IPS-NIHi7 (cell line): ENCODE data around the gene SCGB1A1.
"Not testable (repeated sequence)": the region's sequence is repeated elsewhere in the genome, so short reads cannot be mapped to it uniquely, and the experiment has no call there.

Source experiments
- DNase-seq: peaks from one replicate; pipeline ENCODE4 v3.0.0; 2012; ENCODE audit warnings: mixed read lengths; ENCODE audit errors: extremely low spot score

The SCGB1A1 gene, protein sequence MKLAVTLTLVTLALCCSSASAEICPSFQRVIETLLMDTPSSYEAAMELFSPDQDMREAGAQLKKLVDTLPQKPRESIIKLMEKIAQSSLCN

DNA sequence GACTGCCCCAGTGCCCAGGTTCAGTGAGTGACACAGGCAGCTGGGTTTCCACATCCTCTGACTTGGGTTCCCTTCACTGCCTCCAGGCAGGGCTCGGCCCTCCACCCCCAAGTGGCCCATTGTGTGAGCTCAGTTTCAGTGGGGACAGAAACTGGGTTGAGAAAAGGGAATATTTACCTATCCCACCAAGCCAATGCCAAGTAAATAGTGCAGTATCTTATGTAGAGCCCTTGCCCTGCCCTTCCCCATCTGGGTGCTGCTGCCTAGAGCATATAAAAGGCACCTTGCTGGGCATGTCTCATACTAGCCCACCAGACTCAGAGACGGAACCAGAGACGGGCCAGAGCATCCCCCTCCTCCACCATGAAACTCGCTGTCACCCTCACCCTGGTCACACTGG, at the start of gene SCGB1A1:
Gene SCGB1A1 (plus strand): TSS at position 301 of the 400 bp plus-strand sequence. CDS start 63 bp downstream, at position 364.
- DNase-seq, result no peak

DNA sequence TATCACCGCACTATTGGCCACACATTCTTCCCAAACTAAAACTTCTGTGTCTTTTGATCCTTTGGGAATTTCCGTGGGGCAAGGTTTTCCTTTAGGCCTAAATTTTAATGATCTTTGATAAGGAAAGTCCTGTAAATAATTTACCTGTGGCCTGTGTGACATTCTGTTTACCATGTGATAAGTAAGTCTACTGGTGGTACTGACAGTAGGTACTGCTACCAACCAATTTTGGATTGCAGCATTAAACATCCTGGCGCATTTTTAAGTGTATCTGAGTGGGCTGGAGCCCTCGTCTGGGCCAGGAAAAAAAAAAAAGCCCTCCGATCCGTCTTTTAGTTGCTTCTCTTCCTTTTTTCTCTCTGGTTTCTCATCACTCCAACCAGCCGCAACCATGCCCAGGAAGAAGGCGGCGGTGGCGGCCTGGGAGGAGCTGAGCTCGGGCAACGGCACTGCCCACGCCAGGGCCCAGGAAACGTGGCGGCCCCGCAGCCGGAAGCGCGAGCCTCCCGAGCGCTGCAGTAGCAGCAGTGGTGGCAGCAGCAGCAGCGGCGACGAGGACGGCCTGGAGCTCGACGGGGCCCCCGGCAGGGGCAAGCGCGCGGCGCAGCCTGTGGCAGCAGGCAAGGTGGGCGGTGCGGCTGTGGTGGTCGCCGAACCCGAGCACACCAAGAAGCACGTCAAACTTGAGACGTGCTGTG, 47.9 kb upstream of the SCGB1A1 start:
- no peak for DNase-seq

DNA sequence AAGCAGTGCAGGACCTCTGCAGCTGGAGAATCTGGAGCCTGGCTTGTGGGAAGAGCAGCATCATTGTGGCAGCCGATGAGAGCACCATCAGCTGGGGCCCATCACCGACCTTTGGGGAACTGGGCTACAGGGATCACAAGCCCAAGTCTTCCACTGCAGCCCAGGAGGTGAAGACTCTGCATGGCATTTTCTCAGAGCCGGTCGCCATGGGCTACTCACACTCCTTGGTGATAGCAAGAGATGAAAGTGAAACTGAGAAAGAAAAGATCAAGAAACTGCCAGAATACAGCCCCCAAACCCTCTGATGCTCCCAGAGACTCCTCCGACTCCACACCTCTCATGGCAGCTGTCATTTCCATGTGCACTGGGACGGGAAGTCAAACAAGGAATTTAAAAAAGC, 46.0 kb upstream of the SCGB1A1 start:
- DNase-seq, result no peak

DNA sequence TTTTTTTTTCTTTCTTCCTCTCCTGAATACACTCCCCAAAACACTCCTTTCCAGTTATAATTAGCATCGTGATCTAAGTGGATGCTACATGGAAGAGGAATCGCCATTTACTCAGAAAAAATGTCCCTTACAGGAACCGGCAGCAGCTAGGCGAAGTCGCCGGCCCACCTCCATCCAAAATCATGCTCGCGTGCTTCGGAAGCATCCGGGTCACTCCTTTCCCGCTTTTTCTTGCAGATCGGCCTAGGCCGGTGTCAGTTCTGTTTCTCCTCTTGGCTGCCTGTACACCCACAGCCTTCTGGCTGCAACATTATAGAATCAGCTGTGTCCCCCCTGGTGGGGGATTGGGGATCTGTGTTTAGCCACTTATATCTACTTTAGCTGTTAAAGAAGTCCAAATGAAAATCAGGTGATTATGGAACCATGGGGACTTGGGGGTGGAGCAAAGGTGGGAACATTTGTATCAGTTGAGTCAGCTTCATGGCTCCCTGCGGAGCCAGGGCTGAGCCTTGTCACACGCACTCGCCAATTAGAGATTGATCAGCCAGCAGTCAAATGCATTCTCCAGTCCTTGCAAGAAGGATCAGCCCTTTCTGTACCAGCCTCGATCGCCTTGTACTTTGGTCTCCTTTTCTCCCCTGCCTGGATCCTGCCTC, 45.2 kb upstream of the SCGB1A1 start:
- DNase-seq, result no peak

DNA sequence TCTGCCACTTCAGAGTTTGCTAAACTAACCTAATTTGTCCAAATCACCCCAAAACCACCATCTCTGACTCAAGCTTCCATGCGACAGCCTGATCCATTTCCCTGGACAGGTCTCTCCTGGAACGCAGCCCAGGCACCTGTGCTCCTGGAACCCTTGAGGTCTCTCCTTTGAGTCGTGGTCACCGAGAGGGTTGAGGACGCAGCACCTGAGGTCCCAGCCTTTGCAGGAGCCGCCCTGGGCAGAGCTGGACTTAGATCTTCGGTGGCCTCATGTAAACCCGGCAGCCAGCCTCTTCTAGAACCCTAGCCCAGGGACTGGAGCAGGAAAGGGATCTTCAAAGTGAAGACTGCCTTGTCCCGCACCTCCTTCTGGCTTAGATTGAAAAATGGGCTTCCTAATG, 44.0 kb upstream of the SCGB1A1 start:
- DNase-seq, result no peak

DNA sequence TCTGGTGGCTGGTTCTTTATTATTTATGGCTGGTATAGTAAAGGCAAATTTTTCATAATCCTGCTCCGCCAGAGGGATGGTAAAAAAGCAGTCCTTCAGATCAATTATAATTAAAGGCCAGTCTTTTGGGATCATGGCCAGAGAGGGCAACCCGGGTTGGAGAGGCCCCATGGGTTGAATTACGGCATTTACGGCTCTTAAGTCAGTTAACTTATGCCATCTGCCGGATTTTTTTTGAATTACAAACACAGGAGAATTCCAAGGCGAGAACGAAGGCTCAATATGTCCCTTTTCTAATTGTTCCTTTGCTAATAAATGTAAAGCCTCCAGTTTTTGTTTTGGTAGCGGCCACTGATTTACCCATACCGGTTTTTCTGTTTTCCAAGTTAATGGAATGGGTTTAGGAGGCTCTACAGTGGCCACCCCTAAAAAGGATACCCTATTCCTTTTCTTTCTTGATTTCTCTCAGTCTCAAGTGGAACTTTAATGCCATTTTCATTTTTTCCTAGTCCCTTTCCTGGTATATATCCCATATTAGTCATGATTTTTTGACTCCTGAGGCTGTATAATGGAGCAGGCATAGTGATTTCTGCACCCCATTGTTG, 40.3 kb upstream of the SCGB1A1 start:
- DNase-seq, result not testable (repeated sequence)

DNA sequence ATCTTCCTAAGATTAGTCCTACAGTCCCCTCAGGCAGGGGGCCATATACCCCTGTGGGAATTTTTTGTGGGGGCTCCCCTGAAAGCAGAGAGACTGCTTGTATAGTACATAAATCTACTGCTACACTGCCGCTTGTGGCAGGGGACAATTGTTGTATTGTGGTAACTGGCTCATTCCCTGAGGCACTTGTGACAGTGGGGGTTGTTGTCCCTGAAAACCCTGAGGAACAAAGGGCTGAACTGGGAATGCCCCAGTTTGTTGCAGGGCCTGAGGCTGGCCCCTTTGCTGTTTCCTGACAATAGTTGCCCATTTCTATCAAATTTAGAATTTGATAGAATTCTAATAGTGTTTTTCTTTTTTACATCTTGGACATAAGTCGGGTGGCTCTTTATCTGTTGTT, 39.2 kb upstream of the SCGB1A1 start:
- DNase-seq, result not testable (repeated sequence)

DNA sequence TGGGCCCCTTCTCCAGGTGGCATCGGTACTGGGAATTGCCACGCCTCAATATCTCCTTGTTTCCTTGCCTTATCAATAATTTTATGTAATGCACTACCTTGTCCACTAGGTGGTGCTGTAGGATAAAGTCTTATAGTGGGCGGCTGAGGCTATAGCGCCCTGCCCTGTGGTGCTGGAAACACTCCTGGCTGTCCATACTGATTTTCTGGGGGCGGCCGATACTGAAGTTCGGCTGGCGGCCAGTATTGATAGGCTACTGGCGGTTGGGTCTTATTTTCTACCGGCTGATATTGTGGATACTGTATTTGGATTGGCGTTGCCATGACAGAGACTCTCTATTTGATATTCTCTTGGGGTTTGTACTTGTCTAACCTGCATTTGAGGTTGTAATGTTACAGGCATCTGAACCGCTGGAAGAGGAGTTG, 38.0 kb upstream of the SCGB1A1 start:
- DNase-seq, result peak; percentile 62

DNA sequence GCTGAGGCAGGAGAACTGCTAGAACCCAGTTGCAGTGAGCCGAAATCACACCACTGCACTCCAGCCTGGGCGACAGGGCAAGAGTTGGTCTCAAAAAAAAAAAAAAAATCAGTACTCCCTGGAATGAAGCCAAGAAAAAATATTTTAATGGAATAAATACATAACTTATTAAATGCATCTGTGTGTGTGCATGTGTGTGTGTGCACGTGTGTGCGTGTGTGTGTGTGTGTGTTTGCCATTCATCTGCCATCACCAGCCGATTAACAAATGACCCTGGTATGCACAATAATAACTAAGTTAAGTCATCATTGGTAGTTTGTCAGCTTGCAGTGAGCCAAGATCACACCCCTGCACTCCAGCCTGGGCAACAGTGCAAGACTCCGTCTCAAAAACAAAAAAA, 35.0 kb upstream of the SCGB1A1 start:
- no peak for DNase-seq

DNA sequence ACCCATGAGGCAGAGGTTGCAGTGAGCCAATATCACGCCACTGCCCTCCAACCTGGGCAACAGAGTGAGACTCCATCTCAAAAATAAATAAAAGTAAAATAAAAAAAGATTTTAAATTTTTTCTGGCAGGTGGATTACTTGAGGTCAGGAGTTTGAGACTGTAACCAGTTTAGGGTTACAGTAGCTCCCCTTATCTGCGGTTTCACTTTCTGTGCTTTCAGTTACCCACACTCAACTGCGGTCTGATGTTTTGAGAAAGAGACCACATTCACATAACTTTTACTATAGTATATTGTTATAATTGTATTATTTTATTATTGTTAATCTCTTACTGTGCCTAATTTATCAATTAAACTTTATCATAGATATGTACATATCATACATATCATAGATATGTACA, 32.8 kb upstream of the SCGB1A1 start:
- DNase-seq, result not testable (repeated sequence)

DNA sequence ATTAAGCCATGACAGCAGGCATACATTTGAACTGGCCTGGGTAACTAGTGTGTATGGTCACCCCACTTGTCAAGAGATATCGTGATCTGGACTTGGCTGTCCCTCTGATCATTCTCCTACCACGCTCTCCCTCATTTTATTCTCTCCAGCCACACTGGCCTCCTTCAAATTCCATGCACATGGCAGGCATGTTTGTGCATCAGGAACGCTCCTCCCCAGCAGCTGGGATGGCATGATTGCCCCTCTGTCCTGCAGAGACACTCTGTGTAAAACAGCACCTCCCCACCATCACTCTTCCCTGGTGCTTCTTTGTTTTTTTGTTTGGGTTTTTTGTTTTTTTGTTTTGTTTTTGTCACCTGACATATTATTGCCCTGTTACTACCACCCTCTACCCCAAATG, 31.5 kb upstream of the SCGB1A1 start:
- no peak for DNase-seq

DNA sequence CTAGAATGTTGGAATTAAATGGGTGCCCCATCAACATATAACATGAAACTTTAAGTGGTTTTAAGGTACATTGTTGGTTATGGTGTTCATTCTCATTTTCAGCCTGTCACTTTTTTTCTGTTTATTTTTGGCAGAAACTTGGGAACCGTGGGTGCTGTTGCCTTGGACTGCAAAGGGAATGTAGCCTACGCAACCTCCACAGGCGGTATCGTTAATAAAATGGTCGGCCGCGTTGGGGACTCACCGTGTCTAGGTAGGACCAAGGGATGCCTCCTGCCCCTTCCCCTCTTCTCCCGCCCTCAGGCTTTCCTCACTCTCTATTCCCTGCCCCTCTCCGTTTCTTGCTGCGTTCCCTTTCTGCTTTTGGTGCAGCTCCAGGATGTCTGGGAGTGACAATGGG, 29.8 kb upstream of the SCGB1A1 start:
- DNase-seq, result no peak

DNA sequence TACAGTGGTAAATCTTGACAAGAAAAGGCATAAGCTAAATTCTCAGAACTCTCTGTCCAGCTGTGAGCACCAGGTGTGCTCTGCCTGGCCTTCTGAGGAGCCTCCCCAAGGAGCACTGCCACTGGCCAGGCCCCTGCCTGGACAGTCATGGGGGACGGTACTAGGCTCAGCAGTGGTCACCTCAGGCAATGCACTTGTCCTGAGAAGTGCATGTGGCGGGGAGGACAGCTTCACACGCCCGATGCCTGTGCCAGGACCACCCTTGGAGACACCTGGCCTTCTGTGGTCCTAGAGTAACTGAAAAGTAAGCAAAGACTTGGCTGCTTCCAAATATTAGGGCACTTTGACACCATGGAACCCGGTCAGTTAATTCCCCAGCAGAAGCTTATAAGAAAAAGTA, 28.6 kb upstream of the SCGB1A1 start:
- peak; percentile 3 for DNase-seq

DNA sequence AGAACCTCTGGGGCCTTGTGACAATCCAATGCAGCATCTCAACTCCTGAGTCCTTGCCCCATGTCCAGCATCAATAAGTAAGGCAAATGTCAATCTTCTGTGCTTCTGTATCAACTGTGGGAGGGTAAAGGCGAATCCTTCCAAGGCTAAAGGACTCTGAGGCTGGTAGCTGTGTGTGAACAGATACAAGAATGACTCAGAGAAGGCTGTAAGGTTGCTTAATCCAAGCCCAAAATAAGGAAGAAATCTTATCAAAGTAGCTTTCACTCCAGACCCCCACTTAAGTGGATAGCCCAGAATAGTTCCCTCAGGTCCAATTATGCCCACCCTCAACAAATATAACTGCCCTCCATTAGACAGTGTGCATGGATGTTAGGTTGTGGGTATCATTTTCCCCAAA, 28.1 kb upstream of the SCGB1A1 start:
- peak; percentile 2 for DNase-seq

DNA sequence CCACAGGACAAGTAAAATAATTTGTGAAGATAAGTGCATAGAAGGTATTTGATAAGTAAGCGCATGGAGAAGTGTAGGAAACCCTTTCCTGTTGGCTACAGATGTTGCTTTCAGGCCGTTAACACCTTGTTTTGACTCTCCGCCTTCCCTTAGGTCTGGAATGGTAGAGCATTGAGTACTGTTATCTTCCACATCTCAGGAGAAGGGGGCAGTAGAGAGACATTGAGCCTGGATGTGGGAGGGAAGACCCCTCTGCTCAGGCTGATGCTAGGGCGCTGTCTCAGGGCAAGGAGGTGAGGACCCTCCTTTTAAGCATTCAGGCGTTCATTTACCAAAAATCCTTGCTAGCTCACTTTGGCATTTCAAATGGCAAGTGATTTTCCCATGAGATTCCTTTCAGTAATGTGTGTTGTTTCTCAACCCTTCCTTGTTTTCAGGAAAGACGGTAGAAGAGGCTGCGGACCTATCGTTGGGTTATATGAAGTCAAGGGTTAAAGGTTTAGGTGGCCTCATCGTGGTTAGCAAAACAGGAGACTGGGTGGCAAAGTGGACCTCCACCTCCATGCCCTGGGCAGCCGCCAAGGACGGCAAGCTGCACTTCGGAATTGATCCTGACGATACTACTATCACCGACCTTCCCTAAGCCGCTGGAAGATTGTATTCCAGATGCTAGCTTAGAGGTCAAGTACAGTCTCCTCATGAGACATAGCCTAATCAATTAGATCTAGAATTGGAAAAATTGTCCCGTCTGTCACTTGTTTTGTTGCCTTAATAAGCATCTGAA, 27.0 kb upstream of the SCGB1A1 start:
- peak; percentile 51 for DNase-seq

DNA sequence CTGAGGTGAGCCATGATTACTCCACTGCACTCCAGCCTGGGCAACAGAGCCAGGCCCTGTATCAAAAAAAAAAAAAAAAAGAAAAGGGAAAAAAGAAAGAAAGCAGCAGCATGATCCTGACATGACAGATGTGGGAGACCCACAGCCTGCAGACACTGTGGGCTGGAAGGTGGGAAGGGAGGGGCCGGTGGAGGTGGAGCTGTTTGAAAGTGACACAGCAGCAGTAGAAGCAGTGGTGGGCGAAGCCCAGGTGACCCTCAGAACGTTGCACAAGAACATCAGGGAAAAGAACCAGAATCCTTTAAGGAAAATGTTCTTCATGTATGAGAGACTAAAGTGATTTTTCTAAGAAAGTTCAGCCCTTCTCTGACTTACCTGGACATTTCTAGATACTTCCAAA, 26.3 kb upstream of the SCGB1A1 start:
- DNase-seq, result no peak

DNA sequence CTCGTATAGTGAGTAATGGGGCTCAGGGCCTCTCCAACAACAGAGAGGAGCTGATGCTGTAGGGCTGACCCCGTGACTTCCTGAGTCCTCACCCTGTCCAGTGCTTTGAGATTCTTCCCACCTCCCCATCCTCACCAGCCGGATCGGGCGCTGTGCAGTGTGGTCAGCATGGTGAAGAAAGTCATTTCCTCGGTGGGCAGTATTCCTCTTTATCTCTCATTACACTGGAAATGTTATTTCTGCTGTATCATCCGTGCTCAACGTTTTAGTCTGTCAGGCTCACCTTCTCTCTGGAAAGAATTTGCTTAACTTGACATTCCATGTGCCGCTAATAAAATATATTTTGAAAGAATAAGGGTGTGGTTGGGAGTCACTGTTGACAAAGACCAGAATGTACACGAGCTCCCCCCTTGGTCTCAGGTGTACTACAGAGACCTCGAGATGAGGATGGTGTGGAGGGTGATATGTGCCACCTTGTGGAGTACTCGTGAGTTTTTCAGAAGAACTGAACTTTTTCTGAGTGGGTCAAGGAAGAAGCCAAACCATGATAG, 25.7 kb upstream of the SCGB1A1 start:
- DNase-seq, result peak; percentile 10

DNA sequence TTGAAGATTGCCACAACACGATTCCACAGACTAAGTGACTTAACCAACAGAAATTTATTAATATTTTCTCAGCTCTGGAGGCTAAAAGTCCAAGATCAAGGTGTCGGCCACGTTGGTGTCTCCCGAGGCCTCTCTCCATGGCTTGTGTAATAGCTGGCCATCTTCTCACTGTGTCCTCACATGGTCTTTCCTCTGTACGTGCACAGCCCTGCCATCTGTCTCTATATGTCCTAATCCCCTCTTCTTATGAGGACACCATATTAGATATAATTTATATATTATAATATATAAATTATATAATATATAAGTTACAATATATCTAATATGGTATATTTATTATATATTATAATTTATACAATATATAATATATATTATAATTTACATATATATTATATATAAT, 25.1 kb upstream of the SCGB1A1 start:
- DNase-seq, result no peak

DNA sequence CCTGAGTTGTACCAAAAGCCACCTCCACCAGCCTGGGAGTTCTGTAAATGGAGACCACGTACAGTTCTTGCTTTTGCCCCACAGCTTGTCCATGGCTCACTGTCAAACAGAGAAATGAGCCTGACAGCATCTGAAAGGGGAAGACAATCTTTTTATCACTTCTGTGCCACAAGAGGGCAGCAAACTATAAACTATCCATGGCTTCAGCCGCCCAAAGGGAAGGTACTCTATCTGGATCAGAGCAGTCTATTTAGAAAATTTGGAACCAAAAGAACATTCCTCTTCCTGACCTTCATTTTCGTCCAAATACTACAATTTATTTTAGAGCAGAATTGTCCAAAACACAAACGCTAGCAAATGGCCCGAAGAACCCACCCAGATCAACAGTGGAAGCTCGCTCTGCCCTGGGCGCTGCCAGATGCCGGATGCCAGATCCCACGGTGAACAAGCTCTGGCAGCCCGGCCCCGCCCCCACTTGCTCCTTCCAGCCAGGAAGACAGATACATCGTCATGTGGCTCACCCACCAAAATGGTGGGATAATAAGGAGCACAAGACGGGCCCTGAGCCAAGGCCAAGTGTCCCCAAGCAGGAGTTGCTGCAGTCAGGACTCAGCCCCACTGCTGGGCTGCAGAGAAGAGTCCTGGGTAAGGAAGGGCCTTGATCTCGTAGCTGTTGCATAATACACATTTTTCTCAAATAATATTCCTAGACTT, 23.9 kb upstream of the SCGB1A1 start:
- DNase-seq, result peak; percentile 73

DNA sequence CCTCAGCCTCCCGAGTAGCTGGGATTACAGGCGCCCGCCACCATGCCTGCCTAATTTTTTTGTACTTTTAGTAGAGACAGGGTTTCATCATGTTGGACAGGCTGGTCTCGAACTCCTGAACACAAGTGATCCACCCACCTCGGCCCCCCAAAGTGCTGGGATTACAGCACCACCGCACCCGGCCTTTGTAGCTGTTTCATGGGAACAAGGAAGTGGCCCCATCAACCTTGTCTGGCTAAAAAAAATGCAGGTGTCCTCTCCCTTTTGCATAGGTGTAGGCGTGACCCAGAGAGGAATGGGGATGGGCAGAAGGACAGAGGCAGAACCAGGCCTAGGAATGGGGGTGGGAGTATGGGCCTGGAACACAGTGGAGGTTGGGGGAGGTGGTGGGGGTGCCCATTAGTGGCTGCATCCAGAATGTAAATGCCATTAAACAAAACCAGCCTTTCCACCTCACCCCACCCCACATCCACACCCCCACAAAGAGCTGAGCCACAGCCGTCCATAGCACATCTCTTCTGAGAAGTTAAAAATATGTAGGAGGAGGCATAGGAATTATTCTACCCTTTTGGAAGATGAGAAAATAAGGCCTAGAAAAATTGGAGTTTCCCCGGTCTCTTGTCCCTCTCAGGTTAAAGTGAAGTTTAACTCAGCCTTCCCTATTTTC, 22.8 kb upstream of the SCGB1A1 start:
- no peak for DNase-seq
